GM18517 (cell line): ENCODE data around the gene ANXA2.

Experiments used
- ATAC-seq: cut with Tn5 transposase; IDR thresholded peaks from one replicate; pipeline ENCODE4 v1.9.1; 2021; ENCODE audit warnings: mild to moderate bottlenecking, moderate library complexity; ENCODE audit not compliant: unreplicated experiment

Gene ANXA2

GRCh38 chr15:60315878-60316277 is 81.9 kb downstream of the ANXA2 start:
- ATAC-seq = no peak

DNA sequence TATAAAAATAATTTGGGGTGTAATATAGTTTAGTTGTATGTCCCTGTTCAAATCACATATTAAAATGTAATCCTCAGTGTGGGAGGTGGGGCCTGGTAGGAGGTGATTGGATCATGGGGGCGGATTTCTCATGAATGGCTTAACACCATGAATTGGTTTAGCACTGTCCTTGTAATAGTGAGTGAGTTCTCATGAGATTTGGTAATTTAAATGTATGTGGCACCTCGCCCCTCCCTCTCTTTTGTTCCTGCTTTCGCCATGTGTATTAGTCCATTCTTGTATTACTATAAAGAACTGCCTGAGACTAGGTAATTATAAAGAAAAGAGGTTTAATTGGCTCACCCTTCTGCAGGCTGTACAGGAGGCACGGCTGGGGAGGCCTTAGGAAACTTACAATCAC is 83.9 kb downstream of the ANXA2 start:
- no peak for ATAC-seq

GRCh38 chr15:60307034-60307433 is 90.8 kb downstream of the ANXA2 start:
- ATAC-seq = no peak

GRCh38 chr15:60301024-60301423 is 96.8 kb downstream of the ANXA2 start:
- no peak for ATAC-seq

- ATAC-seq = no peak
Measured at GRCh38 chr15:60299452-60300047, 98.2 kb downstream of the ANXA2 start.
